Motor neuron (in vitro differentiated cells): ENCODE data around the gene LHX2. TPM values are rescaled to one million over a fixed set of nuclear protein-coding genes. Genes with fewer than 3 reads are reported as not detected.

ENCODE experiments used
- ATAC-seq, 8 experiments: fragments of 200-7000 bp; cut with Tn5 transposase; replicated peaks in 6 of 8; 2 replicates each; pipeline ENCODE4 v1.8.0; 2021; ENCODE audit warnings: mild to moderate bottlenecking in 8 of 8, moderate library complexity in 8 of 8
- H3K27ac ChIP-seq, 2 donors: fragments of 250-450 bp; sonication (Bioruptor Pico); 2 replicates each; pipeline ENCODE4 v1.9.0; 2021; ENCODE audit warnings: antibody characterized with exemption in 2 of 2, mild to moderate bottlenecking in 2 of 2, moderate library complexity in 1 of 2
- H3K4me1 ChIP-seq, 2 donors: fragments of 250-450 bp; sonication (Bioruptor Pico); replicated peaks in 1 of 2; 2 replicates each; pipeline ENCODE4 v1.6.1; 2021; ENCODE audit warnings: antibody characterized with exemption in 2 of 2, mild to moderate bottlenecking in 2 of 2, moderate library complexity in 1 of 2
- H3K4me3 ChIP-seq, 5 donors: fragments of 250-450 bp; sonication (Bioruptor Pico); 2 replicates each; pipeline ENCODE4 v1.9.0; 2021; ENCODE audit warnings: antibody characterized with exemption in 5 of 5, mild to moderate bottlenecking in 5 of 5, moderate library complexity in 4 of 5
- WGBS, 10 experiments: fragments of 450-650 bp; shearing (Covaris generic); methylation state at CpG; one replicate each; pipeline ENCODE4 v1.0.0; 2022; 5-methylcytosine and 5-hydroxymethylcytosine counted together
- in situ Hi-C, 9 experiments: fragments of 400-800 bp; cut with MboI; loops; one replicate each; pipeline ENCODE4 v1.15.0; 2021; ENCODE audit warnings: low sequenced_read_pairs in 9 of 9, low pct_unique_long_range_greater_than_20kb in 2 of 9; ENCODE audit not compliant: unreplicated experiment in 9 of 9
- total RNA-seq, 8 experiments: library from RNA; unstranded; fragments of 300-600 nt; gene quantifications; 2 replicates each; pipeline versions ENCODE4 v1.2.3 to v1.2.4, GENCODE V29; 2022

Gene LHX2
- total RNA-seq, 8 experiments from 2014 or later, result 0.31 to 3.6 (median 1.6) TPM; not detected in 1

DNA sequence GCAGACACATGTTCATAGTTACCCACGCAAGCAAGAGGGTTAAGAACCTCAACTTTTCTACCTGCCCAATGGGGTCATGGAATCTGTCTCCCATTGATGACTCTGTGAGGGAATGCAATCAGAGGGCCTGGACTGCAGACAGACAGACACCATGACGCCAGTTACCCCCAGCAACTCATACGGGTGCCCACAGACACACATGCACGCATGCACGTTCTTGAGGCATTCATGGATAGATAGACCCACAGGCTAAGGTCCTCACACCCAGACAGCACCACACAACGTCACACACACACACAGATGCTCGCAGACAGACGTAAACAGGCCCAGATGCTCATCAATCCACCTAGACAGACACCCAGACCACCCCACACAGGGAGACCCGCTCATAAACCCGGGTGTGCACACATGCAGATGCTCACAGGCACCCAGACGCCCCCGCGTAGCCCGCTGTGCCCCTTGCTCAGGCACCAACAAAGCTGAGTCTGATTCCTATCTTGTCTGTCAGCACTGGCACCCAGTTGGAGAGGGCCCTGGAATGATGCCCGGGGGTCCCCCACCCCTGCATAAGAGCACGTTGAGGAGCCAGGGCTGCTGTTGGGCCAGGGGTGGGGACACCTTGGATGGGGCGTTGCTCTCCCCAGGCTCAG, 23.6 kb downstream of the LHX2 start:
- H3K4me1 ChIP-seq, result no peaks in the 10 kb centered on the region
- ATAC-seq, result no peak
- H3K4me3 ChIP-seq, result no peak overlapping the region
- WGBS, 10 experiments, result 0 to 95% (median 73%) methylated on average over 1 to 14 of the region's 17 CpGs
- in situ Hi-C loops, result loop anchor here in 3 of 9 experiments (25.0 kb wide), 5 partner anchors 102 to 648 kb away; no protein-coding TSS in a partner anchor
- no peak overlapping the region for H3K27ac ChIP-seq

DNA sequence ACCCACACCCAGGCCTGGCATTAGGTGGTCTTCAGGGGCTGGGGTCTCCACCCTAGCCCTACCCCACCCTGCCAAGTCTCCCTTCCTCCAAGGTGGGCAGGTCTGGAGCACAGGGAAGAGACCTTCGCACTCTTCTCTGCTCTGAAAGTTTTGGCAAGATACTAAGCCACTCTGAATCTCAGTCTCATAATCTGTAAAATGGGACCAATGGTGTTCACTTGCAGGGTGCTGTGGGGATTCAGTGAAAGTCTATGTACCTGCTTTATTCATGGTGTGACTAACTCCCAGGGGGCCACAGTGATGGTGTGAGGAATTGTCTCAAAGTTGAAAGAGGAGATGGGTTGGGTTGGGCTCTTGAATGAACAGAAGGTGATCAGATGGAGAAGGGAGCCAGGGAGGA, 25.0 kb downstream of the LHX2 start:
- in situ Hi-C loops, result loop anchor here in 3 of 9 experiments (25.0 kb wide), 5 partner anchors 101 to 649 kb away; no protein-coding TSS in a partner anchor
- Histone ChIP-seq H3K27ac (no peak overlapping the region), H3K4me1 (peaks cover 3 to 4% of the 10 kb centered on the region in 2 donors), H3K4me3 (no peak overlapping the region)
- ATAC-seq, result no peak
- 100% methylated on average over 1 of the region's 1 CpG; no CpG with 5 or more reads in 9 of the 10 experiments for WGBS, 10 experiments

DNA sequence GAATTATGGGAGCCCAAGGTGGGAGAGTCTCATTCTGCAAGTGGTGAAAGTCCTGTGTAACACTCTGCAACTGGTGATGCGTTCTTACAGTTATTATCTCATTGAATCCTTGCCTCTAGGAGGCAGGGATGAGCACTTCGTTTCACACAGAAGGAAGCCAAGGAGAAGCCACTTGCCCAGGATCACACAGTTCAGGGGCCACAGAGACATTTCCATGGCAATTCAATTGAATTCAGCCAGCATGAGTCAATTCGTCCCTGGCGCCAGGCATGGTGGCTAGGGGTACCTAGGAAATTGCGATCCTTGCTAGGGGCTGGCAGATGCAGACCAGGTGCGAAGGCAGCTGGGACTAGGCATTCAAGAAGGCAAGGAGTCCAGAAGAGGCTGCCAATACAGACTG, 26.2 kb downstream of the LHX2 start:
- 20 to 100% (median 60%) methylated on average over 1 to 6 of the region's 6 CpGs; no CpG with 5 or more reads in 1 of the 10 experiments for WGBS, 10 experiments
- Histone ChIP-seq H3K27ac (no peak overlapping the region), H3K4me3 (no peak overlapping the region), H3K4me1 (peaks cover 3 to 4% of the 10 kb centered on the region in 2 donors)
- in situ Hi-C loops, result loop anchor here in 3 of 9 experiments (25.0 kb wide), 5 partner anchors 100 to 650 kb away; no protein-coding TSS in a partner anchor
- ATAC-seq, result no peak

DNA sequence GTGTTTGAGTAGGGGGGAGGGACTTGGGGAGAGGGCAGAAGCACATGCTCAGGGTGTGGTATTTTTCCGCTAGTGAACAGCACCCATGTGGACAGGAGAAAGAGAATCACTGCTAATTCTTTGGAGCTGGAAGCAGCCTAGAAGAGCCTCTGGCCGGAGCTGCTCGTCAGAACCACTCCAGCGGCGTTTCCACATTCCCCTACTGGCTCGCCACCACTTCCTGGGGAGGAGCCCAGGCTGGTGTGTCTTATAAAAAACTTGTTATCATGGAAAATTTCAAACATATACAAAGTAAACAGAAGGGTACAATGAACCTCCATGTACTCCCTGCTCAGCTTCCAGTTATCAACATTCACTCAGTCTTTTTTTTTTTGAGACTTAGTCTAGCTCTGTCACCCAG, 26.7 kb downstream of the LHX2 start:
- Histone ChIP-seq H3K27ac (no peak overlapping the region), H3K4me1 (peaks cover 3 to 4% of the 10 kb centered on the region in 2 donors), H3K4me3 (no peak overlapping the region)
- in situ Hi-C loops, result loop anchor here in 3 of 9 experiments (25.0 kb wide), 5 partner anchors 99 to 651 kb away; no protein-coding TSS in a partner anchor
- peak in 1 of 8 experiments; percentile 10 for ATAC-seq
- 40 to 100% (median 70%) methylated on average over 1 to 6 of the region's 6 CpGs; no CpG with 5 or more reads in 6 of the 10 experiments for whole genome bisulfite sequencing, 10 experiments

DNA sequence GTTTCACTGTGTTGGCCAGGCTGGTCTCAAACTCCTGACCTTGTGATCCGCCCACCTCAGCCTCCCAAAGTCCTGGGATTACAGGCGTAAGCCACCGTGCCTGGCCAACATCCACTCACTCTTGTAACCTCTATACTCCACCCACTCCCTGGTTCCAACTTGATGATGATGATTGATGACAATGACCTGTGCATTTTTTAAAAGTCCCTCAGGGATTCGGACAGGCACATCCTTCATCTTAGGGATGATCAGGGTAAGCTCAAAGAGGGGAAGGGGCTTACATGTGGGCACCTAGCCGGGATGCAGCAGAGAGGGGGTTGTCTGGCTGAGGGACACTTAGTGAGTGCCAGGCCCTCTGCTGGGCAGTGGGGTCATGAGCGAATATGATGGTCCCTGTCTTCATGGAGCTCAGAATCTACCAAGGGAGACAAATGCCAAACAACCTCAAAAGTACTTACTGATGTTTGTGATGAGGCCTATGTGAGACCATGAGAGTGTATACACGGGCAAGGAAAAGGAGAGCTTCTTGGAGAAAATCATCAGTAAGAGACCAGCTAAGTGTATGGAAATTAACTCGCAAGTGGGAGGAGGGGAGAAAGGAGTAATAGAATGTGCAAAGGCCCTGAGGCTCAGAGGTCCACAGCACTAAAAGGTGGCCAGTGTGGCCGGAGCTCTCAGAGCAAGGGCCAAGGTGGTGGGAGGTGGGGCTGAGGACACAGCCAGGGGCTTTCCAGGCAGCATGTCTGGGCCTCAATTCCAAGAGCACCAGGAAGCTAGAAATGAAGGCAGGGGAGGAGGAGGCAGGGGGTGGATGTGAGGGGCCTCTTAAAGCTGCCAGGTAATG, 27.4 kb downstream of the LHX2 start:
- peaks cover 3 to 4% of the 10 kb centered on the region in 2 donors for H3K4me1 ChIP-seq
- no peak for ATAC-seq
- in situ Hi-C loops, result loop anchor here in 3 of 9 experiments (25.0 kb wide), 5 partner anchors 98 to 652 kb away; no protein-coding TSS in a partner anchor
- 40 to 100% (median 71%) methylated on average over 1 to 6 of the region's 9 CpGs; no CpG with 5 or more reads in 5 of the 10 experiments for WGBS, 10 experiments
- no peak overlapping the region for H3K27ac ChIP-seq
- no peak overlapping the region for H3K4me3 ChIP-seq

DNA sequence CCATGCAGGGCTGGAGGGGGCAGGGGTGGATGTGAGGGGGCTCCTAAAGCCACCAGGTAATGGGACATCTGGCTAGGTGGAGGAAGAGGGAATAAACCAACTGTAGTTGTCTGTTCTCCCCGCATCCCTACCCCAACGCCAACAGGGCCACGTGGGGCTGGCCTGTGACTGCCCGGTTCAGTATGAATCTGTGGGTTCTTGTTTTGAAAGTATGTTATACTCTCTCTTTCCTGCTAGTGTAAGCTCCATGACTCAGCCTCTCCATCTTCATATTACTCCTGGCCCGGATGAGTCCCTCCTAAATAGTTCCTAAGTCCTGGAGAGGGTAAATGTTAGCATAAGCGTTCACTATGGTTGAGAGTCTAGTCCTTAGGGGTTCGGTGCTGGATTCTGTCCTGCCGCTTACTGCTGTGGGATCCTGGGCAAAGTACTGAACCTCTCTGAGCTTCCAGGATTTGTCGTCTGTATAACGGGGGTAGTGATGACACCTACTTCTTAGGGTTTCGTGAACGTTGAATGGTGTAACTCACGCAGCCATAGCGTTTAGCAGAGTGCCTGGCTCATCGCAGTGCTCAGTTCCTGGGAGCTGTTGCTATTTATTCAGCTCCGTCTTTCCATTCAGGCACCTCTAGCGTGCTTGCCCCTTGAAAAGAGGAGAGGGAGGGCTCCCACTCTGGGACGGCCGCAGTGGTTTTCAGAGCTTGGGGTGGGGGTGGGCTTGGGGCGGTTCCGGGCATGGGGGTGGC, 28.8 kb downstream of the LHX2 start:
- no peak overlapping the region for H3K27ac ChIP-seq
- 32 to 91% (median 78%) methylated on average over 2 to 5 of the region's 21 CpGs; no CpG with 5 or more reads in 4 of the 10 experiments for WGBS, 10 experiments
- in situ Hi-C loops, result loop anchor here in 3 of 9 experiments (25.0 kb wide), 5 partner anchors 97 to 653 kb away; no protein-coding TSS in a partner anchor
- ATAC-seq, result peak; percentile 8 to 79 (median 59)
- H3K4me1 ChIP-seq, result peaks cover 3 to 4% of the 10 kb centered on the region in 2 donors
- peak overlapping the region; percentile 21 to 32 (median 23) for H3K4me3 ChIP-seq

DNA sequence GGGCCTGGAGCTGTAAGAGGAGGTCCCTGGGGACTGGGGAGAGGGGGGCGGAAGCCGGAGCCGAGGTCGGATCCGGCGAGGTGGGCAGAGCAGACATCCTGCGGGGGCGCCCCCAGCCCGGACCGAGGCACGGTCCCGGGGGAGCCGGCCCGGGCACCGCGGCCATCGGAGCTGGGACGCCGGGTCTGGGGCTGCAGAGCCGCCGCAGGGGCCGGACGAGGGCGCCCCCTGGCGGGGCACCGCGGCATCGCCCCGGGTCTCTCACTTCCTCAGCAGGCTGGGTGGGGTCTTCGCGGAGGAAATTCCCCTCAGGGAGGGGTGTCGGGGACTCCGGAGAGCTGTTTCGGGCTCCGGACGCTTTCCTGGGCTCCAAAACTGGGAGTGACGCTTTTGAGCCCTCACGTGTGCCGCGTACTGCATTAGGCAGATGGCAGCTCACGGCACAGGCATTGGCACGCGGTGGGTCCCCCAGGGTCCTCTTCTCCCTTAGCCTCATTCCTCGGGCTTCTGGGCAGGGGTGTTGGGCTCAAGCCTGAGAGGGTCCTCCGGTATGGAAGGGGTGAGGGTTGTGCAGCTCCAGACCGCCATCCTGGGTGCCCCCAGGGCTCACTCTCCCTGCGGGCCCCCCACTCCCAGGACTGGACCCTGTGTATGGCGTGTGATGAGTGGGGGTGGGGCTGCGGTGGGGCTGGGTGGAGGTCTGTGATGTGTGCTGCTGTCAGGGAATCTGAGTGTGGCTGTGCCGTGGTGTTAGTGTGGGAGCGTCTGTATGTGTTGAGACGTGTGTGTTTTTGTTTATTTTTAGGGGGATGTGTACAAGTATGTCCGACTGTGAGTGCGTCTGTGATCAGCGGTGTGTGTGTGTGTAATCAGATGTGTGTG, 29.6 kb downstream of the LHX2 start:
- in situ Hi-C loops, result loop anchor here in 3 of 9 experiments (25.0 kb wide), 5 partner anchors 96 to 654 kb away; no protein-coding TSS in a partner anchor
- ATAC-seq, result peak; percentile 57 to 81 (median 74)
- H3K4me1 ChIP-seq, result peaks cover 3 to 4% of the 10 kb centered on the region in 2 donors
- H3K27ac ChIP-seq, result no peak overlapping the region
- WGBS, 10 experiments, result 40 to 43% (median 42%) methylated on average over 2 to 6 of the region's 55 CpGs; no CpG with 5 or more reads in 7 of the 10 experiments
- H3K4me3 ChIP-seq, result peak overlapping the region; percentile 21 to 32 (median 23)

DNA sequence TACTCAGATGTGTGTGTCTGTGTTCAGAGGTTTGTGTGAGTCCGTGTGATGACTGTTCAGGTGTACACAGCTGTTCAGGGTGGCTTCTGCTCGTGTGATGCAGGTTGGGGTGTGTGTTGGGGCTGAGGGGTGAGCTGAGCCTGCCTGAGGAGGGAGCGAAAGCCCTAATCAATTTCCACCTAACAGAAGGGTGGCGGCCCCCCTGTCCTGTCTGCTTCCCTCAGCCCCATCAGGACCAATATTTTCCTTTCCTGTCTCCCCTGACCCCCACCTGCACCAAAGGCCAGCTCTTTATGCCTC, 30.2 kb downstream of the LHX2 start:
- WGBS, 10 experiments, result 20% methylated on average over 1 of the region's 4 CpGs; no CpG with 5 or more reads in 9 of the 10 experiments
- H3K4me3 ChIP-seq, result no peak overlapping the region
- peaks cover 3 to 4% of the 10 kb centered on the region in 2 donors for H3K4me1 ChIP-seq
- in situ Hi-C loops, result loop anchor here in 3 of 9 experiments (25.0 kb wide), 5 partner anchors 96 to 654 kb away; no protein-coding TSS in a partner anchor
- no peak for ATAC-seq
- H3K27ac ChIP-seq, result no peak overlapping the region

DNA sequence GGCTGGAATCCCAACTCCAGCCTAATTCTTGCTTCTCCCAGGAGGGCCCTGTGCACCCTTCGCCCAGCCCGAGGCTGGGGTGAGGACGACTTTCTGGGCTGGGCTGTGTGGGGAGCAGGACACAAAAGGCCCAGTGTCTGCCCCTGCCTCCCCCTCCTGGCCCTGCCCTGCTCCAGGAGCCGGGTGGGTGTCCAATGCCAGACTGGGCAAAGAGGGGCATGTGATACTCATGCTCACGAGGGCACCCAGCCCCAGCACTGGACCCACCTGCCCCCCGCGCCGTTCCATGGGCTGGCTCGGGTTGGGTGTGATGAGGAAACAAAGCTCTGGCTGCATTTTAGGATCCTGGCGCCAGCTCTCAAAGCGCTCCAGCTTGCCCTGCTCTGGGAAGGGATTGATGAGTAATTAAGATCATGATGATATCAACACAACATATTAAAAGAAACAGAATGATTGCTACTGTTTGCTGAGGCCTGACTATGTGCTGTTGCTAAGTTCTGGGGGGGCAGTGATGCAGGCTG, 30.7 kb downstream of the LHX2 start:
- peaks cover 3 to 4% of the 10 kb centered on the region in 2 donors for H3K4me1 ChIP-seq
- ATAC-seq, result no peak
- no peak overlapping the region for H3K27ac ChIP-seq
- WGBS, 10 experiments, result 20 to 94% (median 88%) methylated on average over 3 to 7 of the region's 11 CpGs; no CpG with 5 or more reads in 7 of the 10 experiments
- H3K4me3 ChIP-seq, result no peak overlapping the region
- in situ Hi-C loops, result loop anchor here in 3 of 9 experiments (25.0 kb wide), 5 partner anchors 95 to 655 kb away; no protein-coding TSS in a partner anchor

DNA sequence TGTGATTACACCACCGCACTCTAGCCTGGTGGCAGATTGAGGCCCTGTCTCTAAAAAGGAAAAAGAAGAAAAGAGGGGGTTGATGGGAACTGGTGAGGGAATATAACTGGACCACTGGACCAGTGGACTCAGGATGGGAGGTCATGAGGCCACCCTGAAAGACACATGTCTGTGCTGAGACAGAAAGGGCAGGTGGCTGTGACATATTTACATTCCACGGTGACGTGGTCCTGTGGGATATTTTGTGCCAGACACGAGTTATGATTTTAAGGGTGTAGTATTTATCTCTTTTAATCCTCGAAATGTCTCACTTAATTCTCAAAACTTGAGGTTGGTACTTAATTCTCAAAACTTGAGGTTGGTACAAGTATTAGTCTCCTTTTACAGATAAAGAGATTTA, 32.9 kb downstream of the LHX2 start:
- no peak for ATAC-seq
- in situ Hi-C loops, result loop anchor here in 3 of 9 experiments (25.0 kb wide), 5 partner anchors 93 to 657 kb away; no protein-coding TSS in a partner anchor
- Histone ChIP-seq H3K4me3 (no peak overlapping the region), H3K27ac (no peak overlapping the region), H3K4me1 (peaks cover 3 to 4% of the 10 kb centered on the region in 2 donors)
- 53 to 96% (median 71%) methylated on average over 2 to 4 of the region's 5 CpGs; no CpG with 5 or more reads in 3 of the 10 experiments for WGBS, 10 experiments

DNA sequence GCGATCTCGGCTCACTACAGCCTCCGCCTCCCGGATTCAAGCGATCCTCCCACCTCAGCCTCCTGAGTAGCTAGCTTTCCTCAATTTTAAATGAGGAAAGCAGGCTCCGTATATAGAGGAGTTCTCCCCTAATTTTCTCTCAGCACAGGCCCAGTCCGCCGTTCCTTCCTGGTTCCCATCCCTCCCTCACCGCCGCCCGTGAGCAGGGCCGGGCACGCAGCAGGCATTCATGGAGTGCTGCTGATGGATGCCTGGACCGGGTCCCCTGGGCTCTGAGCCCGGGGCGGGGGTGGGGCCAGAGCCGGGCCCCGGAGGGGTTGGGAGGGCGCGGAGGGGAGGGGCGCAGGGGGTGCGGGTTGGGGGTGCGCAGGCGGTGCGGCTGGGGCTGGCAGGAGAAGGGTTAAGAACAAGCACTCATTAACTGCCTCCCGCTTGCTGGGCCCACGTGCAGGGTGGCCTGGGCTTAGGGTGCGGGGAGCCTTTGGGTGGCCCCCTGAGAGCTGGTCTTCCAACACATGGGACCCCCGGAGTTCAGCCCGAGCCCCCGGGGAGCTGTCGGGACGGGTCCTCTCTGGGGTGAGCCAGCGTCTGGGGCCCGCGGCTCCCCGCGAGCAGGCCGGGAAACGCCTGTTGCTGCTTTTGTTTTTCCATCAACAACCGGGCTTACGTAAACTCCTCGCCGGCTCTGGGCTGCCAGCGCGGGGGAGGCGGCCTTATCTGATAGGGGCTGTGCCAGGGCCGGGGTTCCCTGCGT, 33.7 kb downstream of the LHX2 start:
- Histone ChIP-seq H3K4me1 (peaks cover 3 to 4% of the 10 kb centered on the region in 2 donors), H3K27ac (no peak overlapping the region), H3K4me3 (no peak overlapping the region)
- in situ Hi-C loops, result loop anchor here in 3 of 9 experiments (25.0 kb wide), 5 partner anchors 92 to 658 kb away; no protein-coding TSS in a partner anchor
- peak; percentile 38 to 72 (median 47) for ATAC-seq
- WGBS, 10 experiments, result 40 to 92% (median 60%) methylated on average over 1 to 8 of the region's 49 CpGs; no CpG with 5 or more reads in 5 of the 10 experiments
